Measurements from ENCODE around the gene USP10.

USP10 gene

GRCh38 chr16:84806256-84806889, 106.6 kb downstream of the USP10 start:
- peak; percentile 95 for DNase-seq (ENCODE audit: low spot score)

- no peak for DNase-seq (ENCODE audit: low spot score)
Measured at GRCh38 chr16:84806890-84807258, 107.1 kb downstream of the USP10 start.

- no peak for DNase-seq (ENCODE audit: low spot score)
Measured at GRCh38 chr16:84807776-84808175, 108.0 kb downstream of the USP10 start.

GRCh38 chr16:84808826-84809225, 109.0 kb downstream of the USP10 start:
- DNase-seq (ENCODE audit: low spot score) = no peak

GRCh38 chr16:84810518-84811273, 110.9 kb downstream of the USP10 start:
- no peak for DNase-seq (ENCODE audit: low spot score)

GRCh38 chr16:84811529-84811928, 111.7 kb downstream of the USP10 start:
- DNase-seq (ENCODE audit: low spot score) = no peak

GRCh38 chr16:84813141-84813934, 113.5 kb downstream of the USP10 start:
- DNase-seq (ENCODE audit: low spot score) = no peak

- no peak for DNase-seq (ENCODE audit: low spot score)
Measured at GRCh38 chr16:84815462-84815861, 115.7 kb downstream of the USP10 start.

- no peak for DNase-seq (ENCODE audit: low spot score)
Measured at GRCh38 chr16:84816023-84816422, 116.2 kb downstream of the USP10 start.

- no peak for DNase-seq (ENCODE audit: low spot score)
Measured at GRCh38 chr16:84816485-84816884, 116.7 kb downstream of the USP10 start.

GRCh38 chr16:84817206-84817605, 117.4 kb downstream of the USP10 start:
- DNase-seq (ENCODE audit: low spot score) = no peak

- DNase-seq (ENCODE audit: low spot score) = no peak
Measured at GRCh38 chr16:84817613-84818012, 117.8 kb downstream of the USP10 start.

GRCh38 chr16:84818133-84818532, 118.3 kb downstream of the USP10 start:
- no peak for DNase-seq (ENCODE audit: low spot score)

- no peak for DNase-seq (ENCODE audit: low spot score)
Measured at GRCh38 chr16:84818989-84819643, 119.3 kb downstream of the USP10 start.

- DNase-seq (ENCODE audit: low spot score) = peak; percentile 95
Measured at GRCh38 chr16:84819644-84820304, 120.0 kb downstream of the USP10 start, which contains the start of gene CRISPLD2. Gene CRISPLD2, plus strand, starts transcription at chr16:84819985. Its CDS starts 18,511 bp downstream, at chr16:84838496.

GRCh38 chr16:84820305-84820684, 120.5 kb downstream of the USP10 start:
- DNase-seq (ENCODE audit: low spot score) = peak; percentile 59

GRCh38 chr16:84820771-84821170, 121.0 kb downstream of the USP10 start:
- no peak for DNase-seq (ENCODE audit: low spot score)

- no peak for DNase-seq (ENCODE audit: low spot score)
Measured at GRCh38 chr16:84821179-84821578, 121.4 kb downstream of the USP10 start.

GRCh38 chr16:84821728-84822689, 122.2 kb downstream of the USP10 start:
- DNase-seq (ENCODE audit: low spot score) = no peak

GRCh38 chr16:84822990-84823389, 123.2 kb downstream of the USP10 start:
- DNase-seq (ENCODE audit: low spot score) = no peak

- DNase-seq (ENCODE audit: low spot score) = no peak
Measured at GRCh38 chr16:84823484-84823883, 123.7 kb downstream of the USP10 start.

All from hepatic stellate cell (primary cell).